H1 (cell line): ENCODE data around the gene CCSER2.

Experiments
- BACH1 ChIP-seq: IDR thresholded peaks from 2 replicates; pipeline ENCODE4 v1.6.1; 2012; ENCODE audit warnings: low read length, improper control_type of control experiment
- CREB1 ChIP-seq: IDR thresholded peaks from 2 replicates; pipeline ENCODE4 v1.6.1; 2012; ENCODE audit warnings: inconsistent platforms
- CTCF ChIP-seq, 3 experiments: IDR thresholded peaks; 1 replicate in 2 of 3; 2 replicates in 1 of 3; pipeline versions ENCODE4 v1.5.1 to v1.6.1; 2011; ENCODE audit warnings: low read length in 3 of 3, mild to moderate bottlenecking in 3 of 3, inconsistent platforms in 2 of 3, low read depth in 1 of 3, moderate library complexity in 1 of 3; ENCODE audit not compliant: insufficient read depth in 1 of 3; ENCODE audit errors: control extremely low read depth in 1 of 3
- MAX ChIP-seq: IDR thresholded peaks from 2 replicates; pipeline ENCODE4 v1.6.1; 2012; ENCODE audit warnings: inconsistent platforms
- NRF1 ChIP-seq: IDR thresholded peaks from 2 replicates; pipeline ENCODE4 v1.6.1; 2011; ENCODE audit warnings: mild to moderate bottlenecking, low read depth, low read length, improper control_type of control experiment
- POLR2A ChIP-seq, 2 experiments: IDR thresholded peaks; 1 replicate in 1 of 2; 2 replicates in 1 of 2; pipeline ENCODE4 v1.6.1; 2011; ENCODE audit warnings: low read depth in 2 of 2, low read length in 2 of 2, mild to moderate bottlenecking in 2 of 2; ENCODE audit errors: control extremely low read depth in 1 of 2
- POLR2AphosphoS5 ChIP-seq: IDR thresholded peaks from 2 replicates; pipeline ENCODE4 v1.6.1; 2011; ENCODE audit warnings: low read depth, low read length
- TAF1 ChIP-seq: IDR thresholded peaks from 2 replicates; pipeline ENCODE4 v1.6.1; 2011; ENCODE audit warnings: mild to moderate bottlenecking, low read depth, low read length
- TBP ChIP-seq: IDR thresholded peaks from 2 replicates; pipeline ENCODE4 v1.6.1; 2011; ENCODE audit warnings: low read depth, low read length, improper control_type of control experiment
- TEAD4 ChIP-seq: IDR thresholded peaks from 2 replicates; pipeline ENCODE4 v1.6.1; 2012; ENCODE audit warnings: low read depth, low read length, inconsistent platforms, mixed read lengths
- ZNF274 ChIP-seq: IDR thresholded peaks from 2 replicates; pipeline ENCODE4 v1.7.0; 2012; ENCODE audit warnings: low read length, borderline replicate concordance; ENCODE audit errors: extremely low read depth

- TF ChIP-seq CREB1 (no peak), TAF1 (no peak), POLR2AphosphoS5 (no peak), POLR2A (IDR thresholded peaks at IDR 0.05; ENCODE audit: control extremely low read depth in 1 of 2, low read depth in 2 of 2, low read length in 2 of 2) (no peak), MAX (no peak), BACH1 (no peak), ZNF274 (no peak), NRF1 (no peak), CTCF (IDR thresholded peaks at IDR 0.05; ENCODE audit: control extremely low read depth in 1 of 3, insufficient read depth in 1 of 3, low read depth in 1 of 3, low read length in 3 of 3) (no peak), TEAD4 (no peak), TBP (no peak)
Observed at GRCh38 chr10:84375881-84376280, 47.5 kb downstream of the CCSER2 start.
